Pons (tissue), 1 donor: ENCODE results near the gene RAB9B.
"Not testable (repeated sequence)": the region's sequence is repeated elsewhere in the genome, so short reads cannot be mapped to it uniquely, and the experiment has no call there.

Source experiments
- DNase-seq: peaks from one replicate; pipeline ENCODE4 v3.0.0-alpha.2; 2016; ENCODE audit warnings: low spot score

RAB9B gene, protein sequence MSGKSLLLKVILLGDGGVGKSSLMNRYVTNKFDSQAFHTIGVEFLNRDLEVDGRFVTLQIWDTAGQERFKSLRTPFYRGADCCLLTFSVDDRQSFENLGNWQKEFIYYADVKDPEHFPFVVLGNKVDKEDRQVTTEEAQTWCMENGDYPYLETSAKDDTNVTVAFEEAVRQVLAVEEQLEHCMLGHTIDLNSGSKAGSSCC

DNA sequence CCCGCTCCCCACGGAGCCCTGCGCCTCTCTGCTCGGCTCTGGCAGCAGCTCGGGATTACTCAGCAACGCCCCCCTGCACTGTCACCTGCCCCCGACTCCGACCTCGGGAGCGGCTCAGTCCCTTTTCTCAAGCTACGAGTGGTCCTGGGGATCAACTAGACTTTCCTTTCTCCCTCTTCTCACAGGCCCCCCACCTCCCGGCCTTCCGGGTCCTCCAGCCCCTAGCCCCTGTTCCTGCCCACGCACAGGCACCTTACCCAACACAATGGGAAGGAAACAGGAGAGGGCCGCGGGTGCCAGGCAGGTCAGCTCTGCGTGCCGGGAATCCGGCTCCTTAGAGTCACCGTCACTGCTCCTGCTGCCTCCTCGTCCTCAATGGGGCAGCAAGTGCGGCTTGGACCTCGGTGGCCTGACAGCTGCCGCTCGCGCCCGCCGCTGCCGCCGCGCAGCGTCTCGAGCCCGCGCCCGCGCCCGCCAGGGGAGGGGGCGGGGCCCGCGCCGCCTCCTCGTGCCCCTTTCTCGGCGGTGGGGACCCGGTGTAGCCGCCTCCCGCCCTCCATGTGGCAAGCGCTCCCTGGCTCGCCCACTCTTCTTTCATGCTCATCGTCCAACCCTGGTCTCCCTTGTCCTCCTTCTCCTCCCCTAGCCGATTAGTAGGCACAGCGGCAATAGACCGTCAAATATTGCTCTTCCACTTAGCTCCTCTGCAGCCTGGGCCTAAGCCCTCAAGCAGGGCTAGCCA, at the start of gene RAB9B:
Gene RAB9B, minus strand, starts transcription at position 455 of the 742 bp plus-strand sequence. CDS start 6,473 bp downstream, outside the sequence.
- DNase-seq = peak; percentile 10

- no peak for DNase-seq
Observed at GRCh38 chrX:103879339-103879738, 47.3 kb upstream of the RAB9B start.

DNA sequence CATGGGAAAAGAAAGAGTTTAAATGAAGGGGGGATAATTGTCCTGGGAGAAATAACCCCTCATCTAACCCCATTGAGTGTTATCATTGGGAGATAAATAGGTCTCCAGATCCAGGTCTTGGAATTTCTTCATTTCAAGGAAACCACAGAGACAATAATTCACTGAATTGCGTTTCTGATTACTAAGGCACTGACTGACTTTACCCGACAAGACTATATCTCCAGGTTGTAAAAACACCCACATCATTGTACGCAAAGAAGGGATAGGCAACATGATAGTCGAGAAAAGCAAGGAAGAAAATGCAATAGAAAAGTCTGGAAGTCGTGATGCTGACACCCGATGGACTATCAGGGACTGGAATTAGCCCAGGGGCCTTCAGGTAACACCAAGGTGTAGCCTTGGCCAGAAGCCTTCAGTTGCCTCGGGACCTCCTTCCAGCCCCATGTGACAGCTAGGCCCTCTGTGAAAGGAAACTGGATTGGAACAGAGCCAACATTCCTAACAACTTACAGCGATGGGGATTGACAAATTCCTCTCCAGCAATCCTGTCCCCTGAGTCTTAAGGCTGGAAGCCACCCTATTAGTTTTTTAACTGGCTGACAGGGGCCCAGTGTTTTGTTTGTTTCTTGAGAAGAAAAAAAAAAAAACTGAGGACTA, 46.5 kb upstream of the RAB9B start:
- no peak for DNase-seq

DNA sequence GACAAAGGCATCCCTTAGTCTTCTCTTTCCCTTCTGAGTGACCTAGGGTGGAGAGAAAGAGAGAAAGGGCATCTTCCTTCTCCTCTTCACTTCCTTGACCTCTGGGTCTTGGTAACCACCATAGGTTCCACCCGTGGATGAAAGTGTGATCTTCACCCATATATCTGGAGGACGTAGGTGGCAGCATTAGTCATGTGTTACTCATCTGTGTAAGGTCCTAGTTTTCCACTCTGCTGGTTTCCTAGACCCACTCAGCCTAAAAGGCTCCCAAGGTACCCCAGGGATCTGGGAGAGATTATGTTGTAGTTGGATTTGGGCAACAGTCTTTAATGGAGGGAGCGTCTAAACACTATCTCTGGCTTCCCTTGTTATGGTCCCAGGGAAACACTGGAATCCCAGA, 45.5 kb upstream of the RAB9B start:
- DNase-seq = no peak

GRCh38 chrX:103864886-103865534, 33.0 kb upstream of the RAB9B start:
- DNase-seq = no peak

DNA sequence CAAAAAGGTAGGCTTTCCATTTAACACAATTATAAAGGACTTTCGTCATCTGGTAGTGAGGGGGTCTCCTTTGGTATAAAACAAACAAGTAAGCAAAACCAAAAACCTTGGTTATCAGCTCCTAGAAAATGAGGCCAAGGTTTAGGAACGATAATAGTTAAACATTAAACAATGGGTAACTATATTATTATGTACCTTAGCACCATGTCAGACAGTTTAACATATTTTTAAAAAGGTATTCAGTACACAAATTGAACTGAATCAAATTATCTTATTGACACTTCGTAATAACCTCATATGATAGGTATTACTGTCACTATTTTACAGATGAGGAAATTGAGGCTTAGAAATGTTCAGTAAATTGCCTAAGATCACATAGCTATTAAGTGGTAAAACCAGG, 32.1 kb upstream of the RAB9B start:
- no peak for DNase-seq

DNA sequence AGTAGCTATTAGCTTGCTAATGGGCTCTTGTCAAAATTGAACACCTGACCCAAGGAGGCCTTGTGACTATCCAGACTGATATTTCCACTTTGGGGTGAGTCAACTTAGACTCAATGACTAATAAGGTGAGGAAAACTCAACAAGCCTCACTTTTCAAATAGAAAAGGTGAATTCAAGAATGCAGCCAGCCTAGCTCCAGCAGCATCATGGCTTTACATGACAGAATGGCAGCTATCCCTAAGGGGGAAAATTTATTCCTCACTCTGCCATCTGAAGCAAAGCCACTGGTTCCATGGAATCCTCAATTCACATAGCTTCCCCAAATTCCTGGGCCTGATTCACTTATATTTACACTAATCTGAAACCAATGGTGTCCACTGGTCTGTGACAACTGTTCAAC, 29.1 kb upstream of the RAB9B start:
- DNase-seq = no peak

GRCh38 chrX:103849558-103849957, 17.5 kb upstream of the RAB9B start:
- DNase-seq = no peak

DNA sequence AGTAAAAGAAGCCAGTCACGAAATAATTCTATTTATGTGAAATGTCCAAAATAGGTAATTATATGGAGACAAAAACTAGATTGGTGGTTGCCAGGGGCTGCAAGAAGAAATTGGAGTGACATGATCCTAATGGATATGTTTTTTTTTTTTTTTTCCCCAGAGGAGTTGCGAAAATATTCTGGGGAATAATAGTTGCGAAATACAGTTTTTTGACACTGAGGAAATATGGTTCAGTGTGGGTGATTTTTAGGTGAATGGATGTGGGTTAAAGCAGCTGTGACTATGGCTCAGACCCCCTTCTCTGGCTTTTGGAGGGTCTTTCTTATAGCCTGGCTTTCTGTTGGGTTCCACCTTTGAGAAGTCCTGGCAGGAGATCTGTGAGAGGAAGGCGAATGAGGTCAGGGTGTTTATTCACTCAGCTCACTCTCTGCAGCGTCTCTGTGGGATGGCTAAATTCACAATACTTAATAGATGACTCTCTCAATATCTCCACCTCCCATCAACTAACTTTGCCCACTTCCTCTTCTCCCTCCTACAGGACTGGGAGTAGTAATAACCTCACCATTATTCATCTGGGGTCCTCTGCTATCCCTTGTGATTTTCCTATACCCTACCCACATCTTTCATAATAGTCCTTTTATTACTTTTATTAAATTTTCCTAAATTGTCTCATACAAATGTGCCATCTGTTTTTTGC, 15.3 kb upstream of the RAB9B start:
- DNase-seq = no peak

- DNase-seq = no peak
Observed at GRCh38 chrX:103846386-103846785, 14.3 kb upstream of the RAB9B start.

DNA sequence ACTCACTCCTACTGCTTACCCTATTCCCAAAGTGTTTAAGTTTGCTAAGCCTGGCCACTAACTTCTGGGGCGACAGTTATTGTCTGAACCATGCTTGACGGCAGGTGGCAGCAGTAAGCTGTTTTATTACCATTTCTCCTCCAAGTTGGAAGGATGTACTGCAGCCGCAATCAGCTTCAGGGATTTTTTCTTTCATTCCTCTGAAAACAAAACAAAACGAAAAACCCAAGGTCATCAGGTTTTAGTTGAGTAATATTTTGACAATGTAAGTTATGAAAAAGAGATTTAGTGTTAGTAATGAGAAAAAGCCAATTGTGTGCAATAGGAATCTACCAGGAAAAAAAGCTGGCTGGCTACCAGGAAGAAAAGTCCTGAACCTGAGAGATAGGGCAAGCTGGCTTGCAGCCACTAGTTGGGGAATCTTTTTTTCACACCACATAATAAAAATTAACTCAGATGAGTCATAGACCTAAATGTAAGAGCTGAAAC, 13.2 kb upstream of the RAB9B start:
- peak; percentile 49 for DNase-seq

DNA sequence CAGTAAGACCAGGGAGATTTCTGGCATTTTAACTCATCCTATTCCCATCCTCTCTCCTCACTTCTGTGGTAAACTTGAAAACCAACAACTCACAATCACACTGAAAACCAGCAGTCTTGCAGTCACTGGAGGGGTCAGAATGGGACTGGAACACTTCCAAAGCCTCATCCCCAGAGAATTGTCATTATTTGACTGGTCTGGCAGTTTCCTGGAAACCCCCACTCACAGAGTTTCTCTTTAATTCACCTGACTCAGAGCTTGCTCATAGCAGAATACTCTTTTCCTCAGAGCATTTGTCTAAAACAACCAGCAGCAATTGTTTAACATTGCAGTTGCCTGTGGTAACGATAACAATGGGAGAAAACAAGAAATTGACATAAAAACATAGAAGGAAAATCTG, 7.3 kb upstream of the RAB9B start:
- DNase-seq = no peak

GRCh38 chrX:103831342-103831802, 685 bp downstream of the RAB9B start:
- DNase-seq = peak; percentile 64

DNA sequence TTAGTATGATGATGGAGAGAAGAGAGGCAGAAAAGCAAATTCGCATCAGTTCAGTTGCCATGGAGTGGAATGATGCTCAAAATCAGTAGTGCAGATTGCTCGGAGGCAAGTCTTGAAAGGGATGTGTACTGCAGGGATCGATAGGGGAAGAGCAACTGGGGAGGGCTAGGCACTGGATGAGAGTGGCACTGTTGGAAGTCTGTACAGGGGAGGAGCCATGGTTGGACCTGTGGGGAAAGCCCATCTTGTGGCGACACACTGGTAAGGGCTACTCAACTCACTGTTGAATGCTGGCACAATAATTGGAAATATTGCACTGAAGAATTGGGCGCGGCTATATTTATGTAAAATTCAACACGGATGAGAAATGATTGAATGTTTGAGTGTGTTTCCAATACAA, 1.2 kb downstream of the RAB9B start:
- DNase-seq = no peak

DNA sequence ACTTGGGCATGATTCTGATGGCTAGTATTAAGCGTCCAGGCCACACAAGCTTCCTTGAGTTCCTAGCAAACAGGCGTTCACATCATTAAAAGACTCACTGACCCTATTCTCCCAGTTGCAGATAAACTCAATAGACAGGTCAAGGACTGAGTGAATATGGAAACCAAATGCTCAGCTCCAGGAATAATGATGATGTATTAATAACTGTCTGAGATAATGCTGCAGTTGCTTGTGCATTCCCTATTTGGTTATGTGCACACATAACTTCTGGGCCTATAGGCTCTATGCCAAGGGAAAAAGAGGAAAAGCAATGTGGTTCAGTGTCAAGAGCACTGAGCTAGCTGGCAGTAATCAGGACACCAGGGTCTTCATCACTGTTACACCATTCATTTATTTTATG, 3.5 kb downstream of the RAB9B start:
- DNase-seq = no peak

DNA sequence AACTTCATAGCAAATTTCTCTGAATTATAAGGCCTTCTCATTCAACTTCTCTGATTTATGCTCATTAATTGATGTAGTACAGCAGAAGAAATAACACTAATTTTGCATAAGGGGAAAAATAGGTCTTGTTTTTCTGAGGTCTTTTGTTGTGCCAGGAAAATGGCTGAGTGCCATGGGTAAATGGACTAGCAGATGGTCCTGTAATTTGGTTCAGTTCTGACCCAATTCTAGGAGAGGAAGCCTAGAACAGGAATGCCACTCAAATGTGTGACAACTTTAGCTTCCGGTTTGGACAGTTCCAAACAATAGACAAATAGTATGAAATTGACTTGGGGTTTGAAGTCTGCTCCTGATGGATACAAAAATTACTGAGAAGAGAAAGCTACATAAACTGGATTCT, 6.2 kb downstream of the RAB9B start:
- no peak for DNase-seq

GRCh38 chrX:103823591-103823990, 8.5 kb downstream of the RAB9B start:
- no peak for DNase-seq

DNA sequence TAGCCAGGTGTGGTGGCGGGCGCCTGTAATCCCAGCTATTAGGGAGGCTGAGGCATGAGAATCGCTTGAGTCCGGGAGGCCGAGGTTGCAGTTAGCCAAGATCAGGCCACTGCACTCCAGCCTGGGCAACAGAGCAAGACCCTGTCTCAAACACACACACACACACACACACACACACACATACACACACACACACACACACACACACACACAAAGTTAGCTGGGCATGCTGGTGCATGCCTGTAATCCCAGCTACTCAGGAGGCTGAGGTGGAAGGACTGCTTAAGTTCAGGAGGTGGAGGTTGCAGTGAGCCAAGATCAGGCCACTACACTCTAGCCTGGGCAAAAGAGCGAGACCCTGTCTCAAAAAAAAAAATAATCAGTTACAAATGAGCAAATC, 11.3 kb downstream of the RAB9B start:
- not testable (repeated sequence) for DNase-seq

DNA sequence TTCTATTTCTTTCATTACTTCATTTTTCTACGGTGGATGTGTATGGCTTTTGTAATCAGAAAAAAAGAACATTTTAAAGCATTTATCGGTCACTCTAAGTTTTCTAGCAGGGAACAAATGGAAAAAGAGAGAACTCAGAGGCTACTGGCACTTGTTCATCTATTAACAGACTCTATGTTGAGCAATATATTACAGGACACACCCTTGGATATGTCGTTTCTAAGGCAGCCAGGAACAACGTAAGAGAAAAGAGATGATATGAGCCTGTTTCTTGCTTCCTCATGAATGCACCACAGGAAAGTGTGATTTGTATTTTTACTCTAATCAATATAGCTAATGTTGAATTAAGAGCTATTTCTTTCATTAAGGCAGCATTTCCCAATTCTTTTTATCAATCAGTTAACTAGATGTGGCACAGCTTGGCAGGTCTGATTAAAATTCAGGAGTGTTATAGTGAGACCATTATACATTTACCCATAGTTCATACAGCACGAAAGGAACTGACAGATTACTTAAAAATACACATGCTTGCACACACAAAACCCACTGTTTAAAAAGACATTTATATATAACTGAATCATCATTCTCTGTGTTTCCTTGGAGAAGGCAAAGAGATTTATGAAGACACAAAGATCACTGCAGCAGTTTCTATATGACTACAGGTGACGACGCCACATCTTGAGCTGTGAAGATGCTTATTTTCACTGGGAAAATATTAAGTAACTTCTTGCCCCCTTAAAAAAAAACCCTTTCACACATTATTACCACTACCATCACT, 13.0 kb downstream of the RAB9B start:
- no peak for DNase-seq

DNA sequence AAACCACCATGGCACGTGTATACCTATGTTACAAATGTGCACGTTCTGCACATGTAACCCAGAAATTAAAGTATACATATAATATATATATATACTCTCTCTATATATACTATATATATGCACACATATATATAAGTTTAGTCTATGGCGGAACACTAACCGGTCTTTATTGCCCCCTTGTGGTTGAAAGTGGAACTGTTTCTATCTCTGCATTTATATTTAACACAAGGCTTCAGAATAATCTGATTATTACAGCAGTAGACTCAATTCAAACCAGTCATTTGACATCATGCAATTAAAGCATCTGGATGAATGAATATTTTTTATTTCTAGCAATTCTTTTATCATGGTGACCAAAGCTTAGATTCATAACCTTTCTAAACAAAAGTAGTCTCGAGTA, 14.6 kb downstream of the RAB9B start:
- peak; percentile 60 for DNase-seq

DNA sequence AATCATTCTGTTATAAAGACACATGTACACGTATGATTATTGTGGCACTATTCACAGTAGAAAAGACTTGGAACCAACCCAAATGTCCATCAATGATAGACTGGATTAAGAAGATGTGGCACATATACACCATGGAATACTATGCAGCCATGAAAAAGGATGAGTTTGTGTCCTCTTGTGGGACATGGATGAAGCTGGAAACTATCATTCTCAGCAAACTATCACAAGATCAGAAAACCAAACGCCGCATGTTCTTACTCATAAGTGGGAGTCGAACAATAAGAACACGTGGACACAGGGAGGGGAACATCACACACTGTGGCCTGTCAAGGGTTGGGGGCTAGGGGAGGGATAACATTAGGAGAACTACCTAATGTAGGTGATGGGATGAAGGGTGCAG, 15.0 kb downstream of the RAB9B start:
- not testable (repeated sequence) for DNase-seq
